GM21528 (cell line): ENCODE data around the gene RTF1.

Experiments
- ATAC-seq: cut with Tn5 transposase; IDR thresholded peaks from one replicate; pipeline ENCODE4 v1.9.1; 2021; ENCODE audit warnings: mild to moderate bottlenecking, moderate library complexity; ENCODE audit not compliant: unreplicated experiment, low FRiP score

RTF1 gene

DNA sequence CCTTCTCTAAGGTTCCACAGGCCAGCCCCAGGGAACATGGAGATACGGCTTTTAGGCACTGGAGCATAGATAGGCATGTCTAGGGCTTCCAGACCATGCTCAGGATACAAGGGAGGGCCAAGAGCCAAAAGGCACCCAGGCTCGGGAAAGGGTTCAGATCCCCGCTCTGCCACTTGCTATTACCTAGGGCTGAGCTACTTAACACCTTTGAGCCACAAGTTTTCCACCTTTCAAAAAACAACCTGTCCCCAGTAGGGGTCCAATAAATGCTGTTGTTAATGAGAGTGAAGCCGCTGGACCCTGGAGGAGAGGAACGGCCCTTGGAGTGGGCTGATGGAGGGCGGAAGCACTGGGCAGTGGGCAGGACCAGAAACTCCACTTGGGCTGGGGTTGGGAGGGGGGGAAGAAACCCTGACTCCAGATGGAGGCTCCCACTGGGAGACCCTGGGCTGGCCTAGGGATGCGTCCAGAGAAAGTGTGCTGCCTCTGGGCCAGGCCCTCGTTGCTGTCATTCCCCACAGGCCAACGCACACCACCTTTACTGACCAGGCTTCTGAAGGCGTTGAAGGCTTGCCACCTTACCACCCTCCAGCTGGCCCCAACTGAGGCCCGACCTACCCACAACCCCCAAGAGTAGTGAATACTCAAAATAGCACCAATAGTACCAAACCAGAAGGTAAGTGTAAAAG is 68.2 kb downstream of the RTF1 start:
- no peak for ATAC-seq

DNA sequence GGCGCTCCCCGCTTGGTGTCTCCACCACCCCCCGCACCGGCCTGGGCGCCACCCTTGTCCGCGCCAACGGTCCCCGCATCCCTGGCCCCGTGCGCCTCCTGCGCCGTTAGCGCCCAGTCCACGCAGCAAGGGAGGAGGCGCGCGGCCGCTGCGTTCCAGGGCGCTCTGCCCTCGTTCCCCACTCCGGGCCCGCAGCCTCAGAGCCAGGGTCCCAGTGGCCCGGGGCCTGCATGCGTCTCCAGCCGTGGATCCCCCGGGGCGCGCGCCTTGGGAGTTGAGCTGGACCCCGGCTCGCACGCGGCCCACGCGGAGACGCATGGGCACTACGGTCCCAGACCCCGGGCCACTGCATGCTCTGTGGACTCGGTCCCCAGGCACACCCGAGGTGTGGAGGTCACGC is 69.4 kb downstream of the RTF1 start:
- no peak for ATAC-seq

DNA sequence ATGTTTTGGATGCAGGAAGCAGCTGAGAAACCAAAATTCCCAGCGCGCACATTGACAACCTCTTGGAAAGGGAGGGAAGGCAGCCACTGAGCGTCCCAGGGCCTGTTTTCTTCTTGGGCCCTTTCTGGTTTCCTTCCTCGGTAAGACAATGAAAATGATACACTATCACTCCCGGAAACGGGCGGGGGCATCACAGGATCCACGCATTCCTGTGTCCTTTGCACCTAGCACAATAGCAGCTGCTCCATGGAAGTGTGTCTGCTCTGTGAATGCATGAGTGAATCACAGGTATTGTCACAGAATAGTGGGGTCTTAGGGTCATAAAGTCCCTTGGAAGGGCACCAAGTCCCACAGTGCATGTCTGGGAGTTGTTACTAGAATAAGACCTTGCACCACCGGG is 70.5 kb downstream of the RTF1 start:
- no peak for ATAC-seq

DNA sequence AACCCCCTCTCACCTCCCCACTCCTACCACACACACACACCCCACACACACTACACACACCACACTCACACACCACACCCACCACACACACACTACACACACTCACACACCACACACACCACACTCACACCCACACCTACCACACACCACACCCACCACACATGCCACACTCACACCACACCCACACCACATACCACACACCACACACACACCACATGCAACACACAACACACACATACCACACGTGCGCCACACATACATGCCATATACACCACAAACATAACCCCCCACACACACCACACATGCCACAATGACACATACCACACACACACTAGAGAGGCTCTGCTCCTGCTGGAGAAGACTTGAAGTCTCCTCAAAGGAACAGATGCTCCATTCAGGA is 70.9 kb downstream of the RTF1 start:
- no peak for ATAC-seq

DNA sequence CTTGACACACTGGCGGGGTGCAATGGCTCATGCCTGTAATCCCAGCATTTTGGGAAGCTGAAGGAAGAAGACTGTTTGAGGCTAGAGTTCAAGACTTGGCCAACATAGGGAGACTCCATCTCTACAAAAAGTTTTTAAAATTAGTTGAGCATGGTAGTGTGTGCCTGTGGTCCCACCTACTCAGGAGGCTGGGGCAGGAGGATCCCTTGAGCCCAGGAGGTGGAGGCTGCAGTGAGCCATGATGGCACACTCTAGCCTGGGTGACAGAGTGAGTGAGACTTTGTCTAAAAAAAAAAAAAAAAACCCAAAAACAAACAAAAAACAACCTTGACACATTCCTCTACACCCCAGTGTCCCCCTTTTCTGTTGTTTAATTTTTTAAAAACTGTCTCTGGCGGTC is 72.7 kb downstream of the RTF1 start:
- ATAC-seq = no peak

GRCh38 chr15:41490355-41490754 is 73.5 kb downstream of the RTF1 start:
- no peak for ATAC-seq

- no peak for ATAC-seq
Measured at GRCh38 chr15:41491889-41492288, 75.0 kb downstream of the RTF1 start.

DNA sequence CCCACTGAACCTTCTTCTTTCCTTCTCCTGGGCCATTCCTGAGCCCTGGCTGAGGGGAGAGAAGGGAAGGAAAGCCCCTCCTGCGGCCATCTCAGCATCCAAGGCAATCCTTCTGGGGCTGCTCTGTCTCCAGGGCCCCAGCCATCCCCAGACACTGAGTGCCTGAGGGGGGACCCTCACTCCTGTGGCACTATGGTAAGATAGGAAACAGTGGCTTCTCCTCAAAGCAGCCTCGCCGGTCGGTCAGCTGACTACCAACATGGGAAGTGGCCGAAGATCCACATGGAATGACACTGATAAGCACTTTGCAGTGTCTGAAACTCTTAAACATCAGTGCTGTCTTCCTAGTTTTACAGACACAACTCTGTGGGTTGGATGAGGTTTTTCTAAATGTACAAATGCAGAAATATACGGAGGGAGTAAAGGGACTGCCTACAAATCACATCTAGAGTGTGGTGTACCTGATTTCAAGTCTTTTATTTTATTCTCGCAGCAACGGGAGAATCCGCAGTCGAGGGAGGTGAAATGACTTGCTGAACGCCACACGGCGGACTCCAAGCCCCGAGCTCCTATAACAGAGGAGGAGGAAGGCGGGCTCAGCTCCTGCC is 75.8 kb downstream of the RTF1 start:
- ATAC-seq = no peak

- peak; percentile 69 for ATAC-seq
Measured at GRCh38 chr15:41493205-41493901, 76.5 kb downstream of the RTF1 start, which contains the start of gene ITPKA. ITPKA (plus strand) TSS chr15:41493874; CDS start chr15:41493928, 54 bp downstream.

DNA sequence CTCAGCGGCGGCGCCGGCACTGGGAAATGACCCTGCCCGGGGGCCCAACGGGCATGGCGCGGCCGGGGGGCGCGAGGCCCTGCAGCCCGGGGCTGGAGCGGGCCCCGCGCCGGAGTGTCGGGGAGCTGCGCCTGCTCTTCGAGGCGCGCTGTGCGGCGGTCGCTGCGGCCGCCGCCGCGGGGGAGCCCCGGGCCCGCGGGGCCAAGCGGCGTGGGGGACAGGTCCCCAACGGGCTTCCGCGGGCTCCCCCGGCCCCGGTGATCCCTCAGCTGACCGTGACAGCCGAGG is 77.0 kb downstream of the RTF1 start:
- ATAC-seq = no peak

- ATAC-seq = peak; percentile 25
Measured at GRCh38 chr15:41494190-41494921, 77.5 kb downstream of the RTF1 start.

GRCh38 chr15:41494922-41495735 is 78.2 kb downstream of the RTF1 start:
- ATAC-seq = no peak

DNA sequence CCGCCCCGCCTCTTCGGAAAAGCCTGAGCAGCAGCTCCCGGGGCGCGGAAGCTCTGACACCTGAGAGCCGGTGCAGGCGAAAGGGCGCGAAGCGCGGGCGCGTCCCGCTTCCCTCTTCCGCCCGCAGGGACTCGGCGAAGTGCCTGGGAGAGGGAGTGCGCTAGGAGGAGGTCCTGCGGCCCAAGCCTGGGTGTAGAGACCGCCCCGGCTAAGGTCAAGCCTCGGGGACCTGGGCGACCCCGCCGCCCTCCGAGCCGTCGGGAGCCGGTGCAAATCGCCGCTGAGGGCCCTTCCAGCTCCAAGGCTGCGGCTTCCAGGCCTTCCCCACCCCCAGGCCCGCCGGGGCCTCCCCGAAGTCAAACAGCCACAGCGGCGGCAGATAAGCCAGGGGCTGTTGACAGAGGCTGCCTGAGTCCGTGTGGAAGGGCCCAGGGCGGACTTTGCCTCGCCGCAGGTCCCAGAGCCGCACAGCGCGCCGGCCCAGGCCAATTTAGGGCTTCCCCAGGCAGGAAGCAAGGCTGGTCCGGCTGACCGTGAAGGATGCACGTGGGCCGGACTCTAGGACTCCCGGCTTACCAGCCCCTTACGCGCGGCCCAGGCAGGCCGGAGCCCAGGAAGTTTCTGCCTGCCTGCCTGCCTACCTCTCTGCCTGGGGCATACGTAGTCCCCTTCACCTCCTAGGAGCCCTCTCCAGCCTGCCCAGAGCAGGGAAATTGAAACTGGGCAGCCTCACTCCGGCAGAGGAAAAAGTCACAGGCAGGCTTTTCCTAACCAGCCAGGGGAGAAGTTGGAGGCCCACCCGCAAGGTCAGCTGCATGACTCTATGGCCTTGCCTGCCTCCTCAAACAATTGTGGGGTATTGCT is 79.1 kb downstream of the RTF1 start:
- ATAC-seq = no peak

DNA sequence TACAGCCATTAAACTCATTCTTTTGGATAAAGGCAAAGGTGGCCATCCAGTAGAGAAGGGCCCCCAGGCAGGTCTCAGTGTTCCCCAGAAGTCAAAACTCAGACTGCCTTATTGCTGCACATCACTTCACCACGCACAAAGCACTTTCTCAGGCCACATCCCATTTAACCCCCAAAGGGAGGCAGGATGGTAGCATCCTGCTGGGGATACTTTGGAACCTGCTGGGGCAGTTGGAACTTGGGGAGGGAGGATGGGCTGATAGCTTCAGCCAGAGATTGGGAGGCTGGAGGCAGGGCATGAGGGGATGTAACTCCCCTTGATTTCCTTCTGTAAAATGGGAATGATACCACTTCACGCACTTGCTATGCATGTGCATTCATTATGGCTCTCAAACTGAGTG is 81.8 kb downstream of the RTF1 start:
- no peak for ATAC-seq

GRCh38 chr15:41499109-41499851 is 82.4 kb downstream of the RTF1 start:
- ATAC-seq = no peak

- ATAC-seq = no peak
Measured at GRCh38 chr15:41501191-41501917, 84.5 kb downstream of the RTF1 start.

DNA sequence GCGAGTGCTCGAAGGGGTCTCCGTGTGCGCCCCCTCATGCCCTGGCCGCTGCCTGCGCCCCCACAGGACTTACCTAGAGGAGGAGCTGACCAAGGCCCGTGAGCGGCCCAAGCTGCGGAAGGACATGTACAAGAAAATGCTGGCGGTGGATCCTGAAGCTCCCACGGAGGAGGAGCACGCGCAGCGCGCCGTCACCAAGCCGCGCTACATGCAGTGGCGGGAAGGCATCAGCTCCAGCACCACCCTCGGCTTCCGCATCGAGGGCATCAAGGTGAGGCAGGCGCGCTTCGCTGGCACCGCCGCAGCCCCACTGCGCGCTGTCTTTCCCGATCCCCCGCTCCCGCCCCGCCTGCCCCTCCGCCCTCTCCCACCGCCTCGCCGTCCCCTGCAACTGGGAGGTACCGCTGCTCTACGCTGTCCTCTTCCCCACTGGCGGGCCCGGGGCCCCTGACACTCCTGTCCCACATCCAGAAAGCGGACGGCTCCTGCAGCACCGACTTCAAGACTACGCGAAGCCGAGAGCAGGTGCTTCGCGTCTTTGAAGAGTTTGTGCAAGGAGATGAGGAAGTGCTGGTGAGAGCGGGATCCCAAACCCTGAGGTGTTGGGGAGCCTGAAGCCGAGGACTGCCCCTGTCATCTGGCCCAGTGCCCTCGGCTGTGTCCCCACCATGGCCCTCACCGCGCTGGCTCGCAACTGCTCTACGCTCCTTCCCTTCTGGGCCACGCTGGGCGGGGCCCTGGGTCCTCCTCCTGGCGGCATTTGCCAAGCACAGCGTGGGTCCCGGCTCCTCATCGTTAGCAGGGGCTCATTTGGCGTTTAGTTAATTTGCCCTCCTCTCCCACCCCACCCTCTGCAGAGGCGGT is 85.3 kb downstream of the RTF1 start:
- ATAC-seq = no peak
